NCI-H2227 treated with DMSO at 0.1 percent for 48 hours (cell line): Measurements from ENCODE around the gene KCNH2.

Experiments used
- DNase-seq: peaks from one replicate; lab custom pipeline; 2025; lab: John Stamatoyannopoulos, UW

KCNH2 gene

GRCh38 chr7:150973571-150974451 lies 4.3 kb downstream of the KCNH2 start:
- DNase-seq: no peak

GRCh38 chr7:150972741-150973140 lies 5.4 kb downstream of the KCNH2 start:
- DNase-seq: no peak

GRCh38 chr7:150972023-150972468 lies 6.1 kb downstream of the KCNH2 start:
- DNase-seq: peak; percentile 42

GRCh38 chr7:150971242-150972022 lies 6.7 kb downstream of the KCNH2 start:
- DNase-seq: peak; percentile 59

- no peak for DNase-seq
These were observed 7.7 kb downstream of the KCNH2 start for GRCh38 chr7:150970424-150970823.

- no peak for DNase-seq
These were observed 8.6 kb downstream of the KCNH2 start for GRCh38 chr7:150969475-150969874.

GRCh38 chr7:150968734-150969372 lies 9.3 kb downstream of the KCNH2 start:
- no peak for DNase-seq

GRCh38 chr7:150968056-150968733 lies 9.9 kb downstream of the KCNH2 start:
- DNase-seq: no peak

- DNase-seq: no peak
These were observed 10.8 kb downstream of the KCNH2 start for GRCh38 chr7:150967349-150967748.

- DNase-seq: no peak
These were observed 12.1 kb downstream of the KCNH2 start for GRCh38 chr7:150966002-150966401.

GRCh38 chr7:150965273-150965830 lies 12.8 kb downstream of the KCNH2 start:
- no peak for DNase-seq

- DNase-seq: peak; percentile 65
These were observed 13.5 kb downstream of the KCNH2 start for GRCh38 chr7:150964593-150965111.

GRCh38 chr7:150963707-150964559 lies 14.2 kb downstream of the KCNH2 start:
- no peak for DNase-seq

- peak; percentile 23 for DNase-seq
These were observed 15.3 kb downstream of the KCNH2 start for GRCh38 chr7:150962553-150963399.

GRCh38 chr7:150962290-150962552 lies 15.9 kb downstream of the KCNH2 start:
- DNase-seq: no peak

- DNase-seq: no peak
These were observed 16.4 kb downstream of the KCNH2 start for GRCh38 chr7:150961510-150962289.

- DNase-seq: no peak
These were observed 18.1 kb downstream of the KCNH2 start for GRCh38 chr7:150959739-150960734.

- no peak for DNase-seq
These were observed 19.0 kb downstream of the KCNH2 start for GRCh38 chr7:150959081-150959480.
